ENCODE results near the gene MYBPC1. TPM values are rescaled to one million over a fixed set of nuclear protein-coding genes. Genes with fewer than 3 reads are reported as not detected.

MYBPC1 gene
- total and polyA plus RNA-seq, 2 of the 13 experiments (the other 11 are each of a cell fraction or from before 2014, with no cell fraction given) = 0.31 to 0.53 TPM

GRCh38 chr12:101599311-101599710 lies 4.5 kb downstream of the MYBPC1 start (continued):
- no peak for TF ChIP-seq SNRNP70 (IDR thresholded peaks at IDR 0.05; ENCODE audit: low read depth, low read length)
- TF ChIP-seq PAF1 (CRISPR knock-in tag; IDR thresholded peaks at IDR 0.05) = no peak
- 0 out of 2 replicates have a peak, but pooled peaks have one; percentile 39 for TF ChIP-seq ZNF703 (CRISPR knock-in tag; IDR thresholded peaks at IDR 0.05; ENCODE audit: borderline replicate concordance)
- TF ChIP-seq ZNF564 (CRISPR knock-in tag; IDR thresholded peaks at IDR 0.05) = no peak
- TF ChIP-seq ZFP1 (CRISPR knock-in tag; IDR thresholded peaks at IDR 0.05) = no peak
- no peak for TF ChIP-seq TRIM22 (IDR thresholded peaks at IDR 0.05)
- TF ChIP-seq GMEB1 (CRISPR knock-in tag; IDR thresholded peaks at IDR 0.05; ENCODE audit: borderline replicate concordance) = no peak
- no peak for TF ChIP-seq ZNF567 (CRISPR knock-in tag; IDR thresholded peaks at IDR 0.05; ENCODE audit: borderline replicate concordance)
- TF ChIP-seq ZNF598 (CRISPR knock-in tag; IDR thresholded peaks at IDR 0.05; ENCODE audit: borderline replicate concordance) = no peak
- TF ChIP-seq ZNF343 (CRISPR knock-in tag; IDR thresholded peaks at IDR 0.05) = no peak
- no peak for TF ChIP-seq ZHX2 (IDR thresholded peaks at IDR 0.05; ENCODE audit: low read depth)
- no peak for TF ChIP-seq ZHX2 (CRISPR knock-in tag; IDR thresholded peaks at IDR 0.05; ENCODE audit: borderline replicate concordance)
- TF ChIP-seq SRY (CRISPR knock-in tag; IDR thresholded peaks at IDR 0.05) = no peak
- no peak for TF ChIP-seq ZNF280D (CRISPR knock-in tag; IDR thresholded peaks at IDR 0.05)
